Epithelial cell of proximal tubule (primary cell): Measurements from ENCODE around the gene DCXR. TPM values are rescaled to one million over a fixed set of nuclear protein-coding genes. Genes with fewer than 3 reads are reported as not detected.

ENCODE experiments used
- DNase-seq: peaks from one replicate; pipeline ENCODE4 v3.0.0-alpha.2; 2011; ENCODE audit warnings: low read depth
- H3K4me3 ChIP-seq: 2 replicates; pipeline ENCODE4 v1.5.1; 2011; ENCODE audit warnings: low read depth, mild to moderate bottlenecking, low read length
- total RNA-seq: library from RNA; depleted of rRNA; stranded (reverse); fragments of >200 nt; gene quantifications from 2 replicates; pipeline ENCODE4 v1.2.3, GENCODE V29; 2015
- TF ChIP-seq, protein P1 (sequence below): conservative IDR thresholded peaks from 2 replicates; pipeline ENCODE4 v1.5.1; 2012; ENCODE audit warnings: low read depth, mild to moderate bottlenecking, low read length

DCXR gene
- total RNA-seq, 1 donor from 2014 or later = 93.1 TPM

DNA sequence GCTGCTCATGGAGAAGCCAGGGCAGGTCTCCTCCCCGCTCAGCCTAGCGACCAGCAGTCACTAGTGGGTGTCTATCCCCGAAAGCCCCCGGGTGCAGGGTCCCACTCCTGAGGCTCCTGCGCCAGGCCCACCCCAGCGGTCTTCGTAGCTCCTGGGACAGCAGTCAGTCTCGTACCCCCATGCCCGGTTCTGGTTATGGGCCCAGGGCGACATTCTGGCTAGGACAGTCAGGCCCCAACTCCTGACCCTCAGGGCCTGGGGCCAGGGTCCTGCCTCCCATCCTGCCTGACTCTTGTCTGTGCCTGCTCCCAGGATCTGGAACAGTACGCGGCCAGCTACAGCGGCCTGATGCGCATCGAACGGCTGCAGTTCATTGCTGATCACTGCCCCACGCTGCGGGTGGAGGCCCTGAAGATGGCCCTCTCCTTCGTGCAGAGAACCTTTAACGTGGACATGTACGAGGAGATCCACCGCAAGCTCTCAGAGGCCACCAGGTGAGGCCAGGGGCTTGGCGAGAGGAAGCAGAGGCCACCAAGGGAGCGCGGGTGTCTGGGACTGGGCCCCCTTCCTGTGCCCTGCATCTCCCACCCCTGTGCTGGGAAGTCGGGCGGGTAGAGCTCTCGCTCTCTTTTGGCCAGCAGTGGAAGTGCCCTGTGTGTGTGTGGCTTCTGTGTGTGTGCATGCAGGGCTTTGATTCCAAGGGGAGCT lies 16.2 kb upstream of the DCXR start:
- TF ChIP-seq, protein P1, sequence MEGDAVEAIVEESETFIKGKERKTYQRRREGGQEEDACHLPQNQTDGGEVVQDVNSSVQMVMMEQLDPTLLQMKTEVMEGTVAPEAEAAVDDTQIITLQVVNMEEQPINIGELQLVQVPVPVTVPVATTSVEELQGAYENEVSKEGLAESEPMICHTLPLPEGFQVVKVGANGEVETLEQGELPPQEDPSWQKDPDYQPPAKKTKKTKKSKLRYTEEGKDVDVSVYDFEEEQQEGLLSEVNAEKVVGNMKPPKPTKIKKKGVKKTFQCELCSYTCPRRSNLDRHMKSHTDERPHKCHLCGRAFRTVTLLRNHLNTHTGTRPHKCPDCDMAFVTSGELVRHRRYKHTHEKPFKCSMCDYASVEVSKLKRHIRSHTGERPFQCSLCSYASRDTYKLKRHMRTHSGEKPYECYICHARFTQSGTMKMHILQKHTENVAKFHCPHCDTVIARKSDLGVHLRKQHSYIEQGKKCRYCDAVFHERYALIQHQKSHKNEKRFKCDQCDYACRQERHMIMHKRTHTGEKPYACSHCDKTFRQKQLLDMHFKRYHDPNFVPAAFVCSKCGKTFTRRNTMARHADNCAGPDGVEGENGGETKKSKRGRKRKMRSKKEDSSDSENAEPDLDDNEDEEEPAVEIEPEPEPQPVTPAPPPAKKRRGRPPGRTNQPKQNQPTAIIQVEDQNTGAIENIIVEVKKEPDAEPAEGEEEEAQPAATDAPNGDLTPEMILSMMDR = no peak
- no peak for DNase-seq
- H3K4me3 ChIP-seq = no peak overlapping the region

DNA sequence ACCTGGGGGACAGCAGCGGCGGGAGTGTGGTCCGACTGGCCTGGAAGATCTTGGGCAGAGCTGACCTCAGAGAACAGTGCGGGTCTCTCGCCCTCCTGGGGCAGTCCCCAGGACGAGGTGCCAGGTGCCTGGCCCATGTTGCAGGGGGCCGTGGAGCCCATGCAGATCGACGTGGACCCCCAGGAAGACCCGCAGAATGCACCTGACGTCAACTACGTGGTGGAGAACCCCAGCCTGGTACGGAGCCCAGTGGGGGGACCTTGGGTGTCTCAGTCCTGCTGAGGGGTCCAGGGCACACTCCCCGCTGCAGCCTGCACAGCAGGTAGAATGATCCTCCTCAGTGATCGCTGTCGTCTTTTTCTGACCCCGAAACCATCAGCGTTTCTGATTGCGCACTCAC lies 15.6 kb upstream of the DCXR start:
- H3K4me3 ChIP-seq = peak overlapping the region; percentile 91
- TF ChIP-seq, protein P1 = no peak
- DNase-seq = no peak

DNA sequence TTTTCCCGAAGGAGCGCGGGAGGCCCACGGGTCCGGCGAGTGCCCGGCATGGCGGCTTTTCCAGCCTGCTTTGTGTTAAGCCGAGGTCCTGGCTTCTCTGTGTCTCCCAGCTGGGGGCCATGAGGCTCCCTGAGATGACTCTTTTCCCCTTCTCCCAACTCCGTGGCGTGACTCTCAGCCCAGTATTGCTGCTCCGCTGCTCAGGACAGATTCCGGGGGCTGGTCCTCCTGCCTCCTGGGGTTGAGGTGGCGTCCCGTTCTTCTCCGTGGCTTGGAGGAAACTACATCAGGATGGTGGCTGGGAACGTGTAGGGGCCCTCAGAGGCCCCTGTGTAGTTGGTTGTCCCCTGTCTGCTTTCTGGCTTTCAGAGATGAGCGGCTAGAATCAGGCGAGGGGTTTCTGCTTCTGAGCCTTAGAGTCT lies 15.2 kb upstream of the DCXR start:
- peak overlapping the region; percentile 91 for H3K4me3 ChIP-seq
- TF ChIP-seq, protein P1 = no peak
- no peak for DNase-seq

DNA sequence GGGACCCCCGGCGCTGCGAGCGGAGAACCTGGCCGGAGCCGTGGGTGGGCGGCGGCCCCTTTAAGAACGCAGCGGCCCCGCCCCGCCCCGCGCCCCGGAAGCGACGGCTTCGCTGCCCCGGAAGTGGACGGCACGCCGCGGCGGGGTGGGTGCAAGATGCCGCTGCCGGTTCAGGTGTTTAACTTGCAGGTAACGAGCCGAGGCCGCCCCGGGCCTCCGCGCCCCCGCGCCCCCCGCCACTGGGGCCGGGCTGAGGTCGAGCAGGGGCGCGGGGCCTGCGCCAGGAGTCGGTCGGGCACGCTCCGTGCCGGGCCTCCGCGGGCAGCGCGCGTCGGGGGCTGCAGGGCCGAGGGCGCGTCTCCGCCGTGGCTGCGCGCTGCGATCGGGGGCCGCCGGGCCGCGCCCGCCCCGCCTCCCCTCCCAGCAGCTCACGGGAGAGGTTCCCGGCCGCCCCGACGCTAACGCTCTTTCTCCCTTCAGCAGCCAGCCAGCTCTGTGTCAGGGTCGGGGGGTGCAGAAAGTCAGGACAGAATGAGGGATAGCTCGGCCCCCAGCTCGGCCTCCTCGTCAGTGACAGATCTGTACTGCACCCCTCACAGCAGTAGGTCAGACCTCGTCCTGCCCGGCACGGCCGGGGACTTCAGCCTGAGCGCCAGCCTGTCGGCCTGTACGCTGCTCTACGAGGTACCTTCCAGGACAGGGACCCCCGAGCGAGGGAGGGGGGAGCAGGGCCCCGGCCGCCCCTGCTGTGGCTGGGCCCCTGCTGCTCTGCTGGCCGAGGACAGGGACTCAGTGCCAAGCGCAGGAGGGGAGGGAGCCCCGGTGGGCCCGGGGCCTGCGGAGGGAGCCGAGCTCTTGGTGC lies 14.5 kb upstream of the DCXR start, which contains the start of the genes GPS1 and RFNG:
Gene GPS1 (plus strand): TSS at position 123 of the 862 bp plus-strand sequence. CDS start 34 bp downstream, at position 157.
Gene RFNG (minus strand): TSS at position 36 of the 862 bp plus-strand sequence. CDS start 45 bp downstream, outside the sequence.
- H3K4me3 ChIP-seq = peak within 1 kb of the TSS; percentile 91
- DNase-seq = no peak
- TF ChIP-seq, protein P1 = no peak

DNA sequence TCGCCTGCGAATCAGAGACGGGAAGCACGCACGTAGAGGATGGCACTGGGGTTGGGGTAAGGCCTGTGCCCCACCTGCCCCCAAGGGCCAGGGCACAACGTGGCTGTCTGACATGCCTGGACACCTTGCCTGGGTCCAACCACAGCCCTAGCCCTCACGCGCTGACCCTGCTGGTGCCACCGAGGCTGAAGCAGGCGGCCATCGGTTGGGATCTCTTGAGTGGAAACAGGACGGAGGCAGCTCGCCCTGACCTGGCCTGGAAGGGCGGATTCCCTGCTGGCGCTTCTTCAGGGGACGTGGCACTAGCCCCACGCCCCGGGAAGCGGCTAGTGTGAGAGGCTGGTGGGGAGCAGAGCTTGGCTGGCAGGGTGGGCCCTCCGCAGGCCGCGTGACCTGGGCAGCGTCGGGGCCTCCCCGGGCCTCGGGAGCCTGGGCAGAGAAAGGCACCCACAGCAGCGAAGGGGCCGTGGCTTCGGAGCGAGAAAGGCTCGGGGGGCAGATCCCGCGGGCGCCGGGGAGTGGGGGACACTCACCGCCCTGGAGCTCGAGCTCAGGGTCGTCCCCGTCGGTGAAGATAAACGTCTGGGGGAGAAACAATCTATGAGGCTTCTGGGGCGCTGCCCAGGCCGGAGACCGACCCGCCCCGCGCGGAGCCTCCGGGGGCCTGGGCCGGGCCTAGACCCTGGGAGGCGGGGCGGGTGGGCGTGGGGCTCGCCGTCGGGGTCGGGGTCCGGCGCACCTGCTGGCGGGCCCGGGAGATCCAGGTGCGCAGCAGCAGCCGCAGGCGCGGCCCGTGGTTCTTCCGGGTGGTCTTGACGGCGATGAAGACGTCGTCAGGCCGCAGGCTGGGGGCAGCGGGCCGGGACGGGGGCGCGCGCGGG lies 13.5 kb upstream of the DCXR start:
- H3K4me3 ChIP-seq = peak overlapping the region; percentile 91
- no peak for DNase-seq
- TF ChIP-seq, protein P1 = no peak

DNA sequence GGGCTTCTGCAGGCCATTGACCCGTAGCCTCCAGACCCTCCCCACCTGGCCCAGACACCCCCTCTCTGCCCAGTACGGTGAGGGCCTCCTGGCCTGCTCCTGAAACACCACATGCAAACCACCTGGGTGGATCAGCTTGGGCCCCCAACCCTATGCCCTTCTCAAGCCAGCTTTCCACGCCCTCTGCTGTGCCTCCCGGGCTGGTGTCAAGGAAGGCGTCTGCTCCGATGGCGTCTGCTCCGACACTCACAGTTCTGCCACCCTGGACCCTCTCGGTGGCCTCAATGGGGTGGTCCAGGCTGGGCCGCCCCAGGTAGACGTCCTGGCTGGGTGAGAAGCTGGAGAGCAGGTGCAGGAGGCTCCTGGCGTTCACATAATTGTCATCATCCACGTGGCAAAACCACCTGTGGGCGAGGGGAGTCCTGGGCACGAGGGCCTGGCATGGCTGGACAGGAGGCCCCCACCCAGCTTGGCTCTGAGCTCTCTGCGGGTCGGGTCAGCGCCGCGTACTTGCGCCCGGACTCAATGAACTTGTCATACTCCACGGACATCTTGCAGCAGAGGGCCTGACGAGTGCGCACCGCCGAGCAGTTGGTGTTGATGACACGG lies 12.8 kb upstream of the DCXR start:
- no peak for DNase-seq
- TF ChIP-seq, protein P1 = no peak
- H3K4me3 ChIP-seq = peak overlapping the region; percentile 91
